H1 (cell line): ENCODE data around the gene VPS13D. TPM values are rescaled to one million over a fixed set of nuclear protein-coding genes. Genes with fewer than 3 reads are reported as not detected.

ENCODE experiments used
- CTCF ChIA-PET: fragments of 300-600 bp; sonication (Branson Sonifier 250); formaldehyde crosslinking; loops from one replicate; lab custom pipeline; 2021; ENCODE audit not compliant: partially characterized antibody; lab: Charles Lee
- POLR2A ChIA-PET: fragments of 300-600 bp; sonication (Branson Sonifier 250); formaldehyde crosslinking; loops from one replicate; lab custom pipeline; 2021; ENCODE audit warnings: inconsistent platforms; ENCODE audit not compliant: partially characterized antibody; lab: Charles Lee
- DNase-seq, 2 experiments: peaks; one replicate each; pipeline versions ENCODE4 v3.0.0 to v3.0.0-alpha.2; 2010 to 2022; ENCODE audit warnings: low spot score in 2 of 2, low read depth in 1 of 2, mixed read lengths in 1 of 2
- FAIRE-seq: peaks from 2 replicates; lab custom pipeline; 2011; peaks lifted over from hg19 to GRCh38; lab: Jason Lieb, UNC
- H2AFZ ChIP-seq: 2 replicates; pipeline ENCODE4 v1.8.1; 2012; ENCODE audit warnings: low read length, inconsistent platforms
- H2AK5ac ChIP-seq: 2 replicates; pipeline ENCODE4 v1.6.1; 2013; ENCODE audit warnings: low read depth, low read length
- H2BK120ac ChIP-seq: replicated peaks from 2 replicates; pipeline ENCODE3; 2013; ENCODE audit warnings: low read depth, low read length, inconsistent platforms
- H2BK12ac ChIP-seq: 2 replicates; pipeline ENCODE4 v1.6.1; 2013; ENCODE audit warnings: low read depth, low read length
- H2BK15ac ChIP-seq: 2 replicates; pipeline ENCODE4 v1.6.1; 2013; ENCODE audit warnings: low read length
- H2BK20ac ChIP-seq: 2 replicates; pipeline ENCODE4 v1.6.1; 2013; ENCODE audit warnings: low read length
- H2BK5ac ChIP-seq: 2 replicates; pipeline ENCODE4 v1.6.1; 2013; ENCODE audit warnings: low read depth, low read length
- H3K14ac ChIP-seq: 2 replicates; pipeline ENCODE4 v1.6.1; 2013; ENCODE audit warnings: inconsistent platforms; ENCODE audit not compliant: insufficient read length
- H3K18ac ChIP-seq: 2 replicates; pipeline ENCODE4 v1.6.1; 2013; ENCODE audit warnings: low read length; ENCODE audit errors: extremely low read depth
- H3K23ac ChIP-seq: 2 replicates; pipeline ENCODE4 v1.6.1; 2013; ENCODE audit warnings: inconsistent platforms; ENCODE audit not compliant: insufficient read length
- H3K23me2 ChIP-seq: 2 replicates; pipeline ENCODE4 v1.6.1; 2013; ENCODE audit warnings: low read depth, low read length
- H3K27ac ChIP-seq: 2 replicates; pipeline ENCODE4 v1.6.1; 2011; ENCODE audit warnings: low read depth, low read length, inconsistent platforms
- H3K27me3 ChIP-seq, 4 experiments: replicated peaks in 1 of 4; 1 replicate in 1 of 4; 2 replicates in 3 of 4; pipeline versions ENCODE4 v1.6.1 to v1.8.1; 2011 to 2013; ENCODE audit warnings: low read length in 3 of 4, mild to moderate bottlenecking in 3 of 4, inconsistent platforms in 2 of 4, mixed read lengths in 2 of 4, moderate library complexity in 1 of 4; ENCODE audit not compliant: control insufficient read depth in 3 of 4, insufficient read depth in 3 of 4; ENCODE audit errors: extremely low read depth in 1 of 4
- H3K36me3 ChIP-seq, 4 experiments: 2 replicates each; pipeline versions ENCODE4 v1.6.1 to v1.8.1; 2011 to 2013; ENCODE audit warnings: mild to moderate bottlenecking in 4 of 4, low read length in 3 of 4, moderate library complexity in 2 of 4, control low read depth in 1 of 4, inconsistent platforms in 1 of 4; ENCODE audit not compliant: insufficient read depth in 4 of 4, control insufficient read depth in 2 of 4
- H3K4ac ChIP-seq: replicated peaks from 2 replicates; pipeline ENCODE3; 2013; ENCODE audit warnings: low read length, low read depth, mixed read lengths, inconsistent platforms; ENCODE audit not compliant: insufficient read length
- H3K4me1 ChIP-seq, 4 experiments: replicated peaks in 1 of 4; 1 replicate in 1 of 4; 2 replicates in 3 of 4; pipeline versions ENCODE4 v1.6.1 to v1.8.1; 2011 to 2013; ENCODE audit warnings: low read length in 3 of 4, inconsistent platforms in 2 of 4, mixed read lengths in 1 of 4; ENCODE audit not compliant: insufficient read depth in 4 of 4, control insufficient read depth in 3 of 4
- H3K4me2 ChIP-seq, 2 experiments: 2 replicates each; pipeline versions ENCODE4 v1.6.1 to v1.8.1; 2011 to 2013; ENCODE audit warnings: low read depth in 2 of 2, low read length in 2 of 2, control low read depth in 1 of 2, inconsistent platforms in 1 of 2, mild to moderate bottlenecking in 1 of 2; ENCODE audit not compliant: insufficient read depth in 1 of 2
- H3K4me3 ChIP-seq, 4 experiments: fragments of 200-600, 300-600 bp in 1 of 4; sonication (generic), shearing (Covaris generic), sonication (Bioruptor Twin) in 1 of 4; 2 replicates each; pipeline versions ENCODE4 v1.5.1 to v1.8.1; 2011 to 2016; ENCODE audit warnings: low read length in 4 of 4, low read depth in 3 of 4, control low read depth in 2 of 4, inconsistent platforms in 2 of 4, mild to moderate bottlenecking in 2 of 4, mixed read lengths in 1 of 4, moderate library complexity in 1 of 4; ENCODE audit not compliant: insufficient read depth in 2 of 4; ENCODE audit errors: extremely low read depth in 1 of 4
- H3K56ac ChIP-seq: replicated peaks from 2 replicates; pipeline ENCODE3; 2013; ENCODE audit warnings: low read depth, mild to moderate bottlenecking, mixed read lengths, low read length, inconsistent platforms; ENCODE audit not compliant: insufficient read length
- H3K79me1 ChIP-seq: 2 replicates; pipeline ENCODE4 v1.6.1; 2013; ENCODE audit warnings: low read depth, low read length, control low read depth
- H3K79me2 ChIP-seq, 2 experiments: 2 replicates each; pipeline versions ENCODE4 v1.6.1 to v1.8.1; 2012 to 2013; ENCODE audit warnings: low read length in 2 of 2, mild to moderate bottlenecking in 2 of 2, inconsistent platforms in 1 of 2; ENCODE audit not compliant: insufficient read depth in 2 of 2, control insufficient read depth in 1 of 2
- H3K9ac ChIP-seq, 4 experiments: replicated peaks in 1 of 4; 1 replicate in 1 of 4; 2 replicates in 3 of 4; pipeline versions ENCODE4 v1.6.1 to v1.8.1; 2011 to 2013; ENCODE audit warnings: low read depth in 3 of 4, low read length in 3 of 4, control low read depth in 2 of 4, mild to moderate bottlenecking in 2 of 4, moderate library complexity in 2 of 4, inconsistent platforms in 1 of 4; ENCODE audit errors: extremely low read depth in 1 of 4
- H3K9me3 ChIP-seq, 2 experiments: 2 replicates each; pipeline versions ENCODE4 v1.6.1 to v1.8.1; 2012 to 2013; ENCODE audit warnings: mild to moderate bottlenecking in 2 of 2, moderate library complexity in 2 of 2, control low read depth in 1 of 2, inconsistent platforms in 1 of 2, low read depth in 1 of 2, low read length in 1 of 2, mixed read lengths in 1 of 2; ENCODE audit not compliant: insufficient read depth in 2 of 2
- H4K20me1 ChIP-seq, 2 experiments: replicated peaks in 1 of 2; 2 replicates each; pipeline versions ENCODE3 to v1.8.1; 2011 to 2013; ENCODE audit warnings: inconsistent platforms in 2 of 2, low read length in 2 of 2, mild to moderate bottlenecking in 1 of 2; ENCODE audit not compliant: insufficient read depth in 2 of 2, control insufficient read depth in 1 of 2
- H4K5ac ChIP-seq: 2 replicates; pipeline ENCODE4 v1.6.1; 2013; ENCODE audit warnings: low read length, low read depth, mixed read lengths, inconsistent platforms; ENCODE audit not compliant: insufficient read length
- H4K8ac ChIP-seq: 2 replicates; pipeline ENCODE4 v1.8.0; 2013; ENCODE audit warnings: mild to moderate bottlenecking, moderate library complexity, low read length, inconsistent platforms; ENCODE audit not compliant: insufficient read depth; ENCODE audit errors: extremely low read depth
- H4K91ac ChIP-seq: replicated peaks from 2 replicates; pipeline ENCODE3; 2013; ENCODE audit warnings: low read length, mixed read lengths, inconsistent platforms; ENCODE audit not compliant: insufficient read length
- EGR1 ChIP-seq: IDR thresholded peaks from 2 replicates; pipeline ENCODE4 v1.6.1; 2011; ENCODE audit warnings: low read depth, low read length, borderline replicate concordance
- JUN ChIP-seq: IDR thresholded peaks from 2 replicates; pipeline ENCODE4 v1.6.1; 2011; ENCODE audit warnings: low read depth, mild to moderate bottlenecking, improper control_type of control experiment, low read length
- KDM4A ChIP-seq: IDR thresholded peaks from one replicate; pipeline ENCODE4 v1.7.1; 2012; ENCODE audit warnings: low read depth, mild to moderate bottlenecking, moderate library complexity, low read length, inconsistent platforms; ENCODE audit not compliant: severe bottlenecking
- NRF1 ChIP-seq: IDR thresholded peaks from 2 replicates; pipeline ENCODE4 v1.6.1; 2011; ENCODE audit warnings: mild to moderate bottlenecking, low read depth, low read length, improper control_type of control experiment
- TAF1 ChIP-seq: IDR thresholded peaks from 2 replicates; pipeline ENCODE4 v1.6.1; 2011; ENCODE audit warnings: mild to moderate bottlenecking, low read depth, low read length
- WGBS, 2 experiments: shearing (Covaris generic) in 1 of 2; methylation state at CpG; one replicate each; pipeline versions ENCODE4 v1.1.6 to v1.1.7; 2013 to 2015; ENCODE audit warnings: low lambda C conversion rate in 2 of 2, mixed read lengths in 2 of 2, inconsistent platforms in 1 of 2, low coverage in 1 of 2, missing lambda C conversion rate in 1 of 2; ENCODE audit not compliant: insufficient replicate concordance in 2 of 2, insufficient coverage in 1 of 2, insufficient read length in 1 of 2; ENCODE audit errors: extremely low coverage in 1 of 2, missing lambda C conversion rate in 1 of 2; 5-methylcytosine and 5-hydroxymethylcytosine counted together
- polyA plus RNA-seq, 7 experiments: library from polyadenylated mRNA; depleted of rRNA in 3 of 7; stranded (reverse) in 5 of 7; unstranded in 2 of 7; fragments of >200 nt in 5 of 7; fragments of 200-250 nt in 2 of 7; gene quantifications; 1 replicate in 5 of 7; 2 replicates in 1 of 7; 4 replicates in 1 of 7; pipeline versions ENCODE4 v1.2.1 to v1.2.3, GENCODE V29; 2011 to 2013; ENCODE audit warnings: missing spikeins in 2 of 7, mixed read lengths in 2 of 7
- total RNA-seq: library from RNA; stranded (reverse); fragmentation: NEBNext Ultra II Directional; extraction: Animal tissue kit (Norgen Biotek cat#: 25700); gene quantifications from 2 replicates; pipeline ENCODE4 v1.2.1, GENCODE V29; 2021

Gene VPS13D
- total and polyA plus RNA-seq, 2 of the 8 experiments (the other 6 are each of a cell fraction or from before 2014, with no cell fraction given): 10.9 to 31.2 TPM

DNA sequence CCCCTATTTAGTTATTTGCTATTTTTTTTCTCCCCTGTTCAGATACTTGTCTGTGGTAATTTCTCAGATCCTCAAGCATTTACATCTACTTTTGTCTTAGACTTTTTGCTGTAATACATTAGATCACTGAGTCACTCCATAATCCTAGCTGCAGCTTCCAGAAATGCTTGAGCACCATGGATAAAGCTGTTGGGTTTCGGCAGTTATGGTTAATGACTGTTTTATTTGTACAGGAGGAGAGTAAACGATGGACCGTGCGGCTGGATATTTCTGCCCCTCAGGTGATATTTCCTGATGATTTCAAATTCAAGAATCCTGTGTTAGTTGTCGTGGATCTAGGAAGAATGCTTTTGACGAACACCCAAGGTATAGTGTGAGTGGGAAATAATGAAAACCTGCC lies 42.9 kb downstream of the VPS13D start:
- H3K23me2 ChIP-seq: no peaks in the 10 kb centered on the region
- H3K4me3 ChIP-seq: no peak overlapping the region
- DNase-seq: no peak
- no peak overlapping the region for H3K56ac ChIP-seq
- peaks cover 0 to 5% (median 0%) of the 10 kb centered on the region in 4 experiments; a peak in 1 of 7 replicates for H3K4me1 ChIP-seq
- no peak for TF ChIP-seq KDM4A
- TF ChIP-seq EGR1: no peak
- no peak for TF ChIP-seq TAF1
- no peak for TF ChIP-seq JUN
- TF ChIP-seq NRF1: no peak
- no peak overlapping the region for H2AK5ac ChIP-seq
- no peaks in the 10 kb centered on the region for H3K79me1 ChIP-seq
- H3K79me2 ChIP-seq: no peaks in the 10 kb centered on the region
- H3K23ac ChIP-seq: no peak overlapping the region
- H3K4me2 ChIP-seq: no peak overlapping the region
- H3K4ac ChIP-seq: no peak overlapping the region
- ChIA-PET CTCF (interaction anchor here (0.6 to 2.9 kb wide), 16 partner anchors 8 to 492 kb away, joined by 3 to 26 read pairs (median 4); partner anchors contain the start of gene MIIP), POLR2A (no interaction called here)
- no peaks in the 10 kb centered on the region for H3K27me3 ChIP-seq
- H3K36me3 ChIP-seq: peaks cover 7 to 57% (median 22%) of the 10 kb centered on the region in 4 experiments
- H4K91ac ChIP-seq: no peak overlapping the region
- H3K18ac ChIP-seq: no peak overlapping the region
- H2AFZ ChIP-seq: no peak overlapping the region
- H4K20me1 ChIP-seq: peaks cover 0 to 5% of the 10 kb centered on the region in 2 experiments
- no peak overlapping the region for H2BK15ac ChIP-seq
- WGBS, 2 experiments: 94% methylated on average over 6 of the region's 6 CpGs; no CpG with 5 or more reads in 1 of the 2 experiments
- H4K8ac ChIP-seq: no peak overlapping the region
- no peak overlapping the region for H2BK12ac ChIP-seq
- H4K5ac ChIP-seq: no peak overlapping the region
- no peak overlapping the region for H3K14ac ChIP-seq
- H2BK5ac ChIP-seq: no peak overlapping the region
- no peak overlapping the region for H2BK120ac ChIP-seq
- no peak for FAIRE-seq
- no peaks in the 10 kb centered on the region for H3K9me3 ChIP-seq
- H3K9ac ChIP-seq: no peak overlapping the region
- H3K27ac ChIP-seq: no peak overlapping the region
- no peak overlapping the region for H2BK20ac ChIP-seq
